ENCODE results near the gene SLC25A44. TPM values are rescaled to one million over a fixed set of nuclear protein-coding genes. Genes with fewer than 3 reads are reported as not detected.
"Not testable (repeated sequence)": the region's sequence is repeated elsewhere in the genome, so short reads cannot be mapped to it uniquely, and the experiment has no call there.

Gene SLC25A44
- total RNA-seq, 1 donor from 2014 or later = 15.3 TPM

GRCh38 chr1:156193208-156193487 is 756 bp upstream of the SLC25A44 start:
- no peak for ATAC-seq
- intact Hi-C loops (cut with micrococcal nuclease) = no loop called here
- no peak for DNase-seq

DNA sequence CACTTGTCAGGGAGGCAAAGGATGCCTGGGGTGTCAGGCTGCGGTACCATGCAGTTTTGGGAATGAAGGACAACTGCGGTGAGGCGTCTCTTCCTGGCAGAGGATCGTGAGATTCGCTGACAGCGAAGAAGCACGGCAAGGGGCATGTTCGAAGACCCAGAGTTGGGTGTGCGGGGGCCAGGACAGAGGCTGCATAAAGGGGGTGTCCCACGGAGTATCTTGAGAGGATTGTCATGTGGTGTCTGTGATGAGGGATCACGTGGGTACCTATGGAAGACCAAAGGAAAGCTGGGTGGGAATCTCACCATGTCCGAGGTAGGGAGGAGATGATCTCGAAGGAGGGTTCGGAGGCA is 372 bp downstream of the SLC25A44 start:
- peak; percentile 3 for ATAC-seq
- no peak for DNase-seq
- intact Hi-C loops (cut with micrococcal nuclease) = no loop called here

GRCh38 chr1:156195853-156196252 is 1.9 kb downstream of the SLC25A44 start:
- intact Hi-C loops (cut with micrococcal nuclease) = no loop called here
- ATAC-seq (no peak), DNase-seq (no peak)

GRCh38 chr1:156196445-156196844 is 2.5 kb downstream of the SLC25A44 start:
- ATAC-seq (no peak), DNase-seq (no peak)
- intact Hi-C loops (cut with micrococcal nuclease) = no loop called here

- no peak for DNase-seq
- intact Hi-C loops (cut with micrococcal nuclease) = no loop called here
- no peak for ATAC-seq
Measured at GRCh38 chr1:156198831-156199349, 5.0 kb downstream of the SLC25A44 start.

DNA sequence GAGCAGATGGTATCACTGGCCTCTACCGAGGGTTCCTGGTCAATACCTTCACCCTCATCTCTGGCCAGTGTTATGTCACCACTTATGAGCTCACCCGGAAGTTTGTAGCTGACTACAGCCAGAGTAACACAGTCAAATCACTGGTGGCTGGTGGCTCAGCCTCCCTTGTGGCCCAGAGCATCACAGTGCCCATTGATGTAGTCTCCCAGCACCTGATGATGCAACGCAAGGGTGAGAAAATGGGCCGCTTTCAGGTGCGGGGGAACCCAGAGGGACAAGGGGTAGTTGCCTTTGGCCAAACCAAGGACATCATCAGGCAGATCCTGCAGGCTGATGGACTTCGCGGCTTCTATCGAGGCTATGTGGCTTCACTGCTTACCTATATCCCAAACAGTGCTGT is 6.1 kb downstream of the SLC25A44 start:
- intact Hi-C loops (cut with micrococcal nuclease) = no loop called here
- no peak for ATAC-seq
- no peak for DNase-seq

- DNase-seq (no peak), ATAC-seq (peak; percentile 79)
- intact Hi-C loops (cut with micrococcal nuclease) = no loop called here
Measured at GRCh38 chr1:156203331-156203730, 9.4 kb downstream of the SLC25A44 start.

DNA sequence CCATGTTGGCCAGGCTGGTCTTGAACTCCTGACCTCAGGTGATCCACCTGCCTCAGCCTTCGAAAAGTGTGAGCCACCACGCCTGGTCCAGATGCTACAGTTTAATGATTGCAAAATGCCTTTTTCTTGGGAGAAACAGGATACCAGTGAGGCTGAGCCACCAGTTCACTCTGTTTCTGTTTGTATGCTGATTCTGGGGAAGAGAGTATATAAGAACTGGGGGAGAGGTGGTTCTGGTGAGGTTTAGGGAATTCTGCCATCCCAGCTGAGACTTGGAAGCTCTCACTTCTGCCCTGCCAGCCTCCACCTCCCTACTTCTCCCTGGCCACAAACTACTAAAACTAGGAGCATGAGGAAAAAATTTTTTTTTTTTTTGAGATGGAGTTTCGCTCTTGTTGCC is 10.8 kb downstream of the SLC25A44 start:
- DNase-seq (no peak), ATAC-seq (no peak)
- intact Hi-C loops (cut with micrococcal nuclease) = no loop called here

- intact Hi-C loops (cut with micrococcal nuclease) = no loop called here
- ATAC-seq (no peak), DNase-seq (peak; percentile 1)
Measured at GRCh38 chr1:156211243-156211642, 17.3 kb downstream of the SLC25A44 start.

DNA sequence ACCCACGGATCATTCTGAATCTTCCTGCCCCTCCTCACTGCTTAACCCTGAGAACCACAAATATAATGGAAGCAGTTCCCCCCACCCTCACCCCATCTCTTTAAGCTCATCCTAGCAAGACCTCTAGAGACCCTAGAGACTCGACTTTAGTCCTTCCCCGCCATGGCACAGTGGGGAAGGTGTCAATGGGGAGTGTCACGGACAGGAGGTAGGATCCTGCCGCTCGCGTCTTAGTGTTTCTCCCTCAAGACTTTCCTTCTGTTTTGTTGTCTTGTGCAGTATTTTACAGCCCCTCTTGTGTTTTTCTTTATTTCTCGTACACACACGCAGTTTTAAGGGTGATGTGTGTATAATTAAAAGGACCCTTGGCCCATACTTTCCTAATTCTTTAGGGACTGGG is 18.2 kb downstream of the SLC25A44 start:
- ATAC-seq (no peak), DNase-seq (peak; percentile 11)
- intact Hi-C loops (cut with micrococcal nuclease) = no loop called here

- intact Hi-C loops (cut with micrococcal nuclease) = no loop called here
- peak; percentile 98 for ATAC-seq
- DNase-seq = peak; percentile 98
Measured at GRCh38 chr1:156212833-156213643, 19.1 kb downstream of the SLC25A44 start, which contains the start of gene PMF1. PMF1 (plus strand) TSS chr1:156213007; CDS start chr1:156213016, 9 bp downstream.

GRCh38 chr1:156213644-156213966 is 19.7 kb downstream of the SLC25A44 start:
- intact Hi-C loops (cut with micrococcal nuclease) = no loop called here
- ATAC-seq = no peak
- no peak for DNase-seq

DNA sequence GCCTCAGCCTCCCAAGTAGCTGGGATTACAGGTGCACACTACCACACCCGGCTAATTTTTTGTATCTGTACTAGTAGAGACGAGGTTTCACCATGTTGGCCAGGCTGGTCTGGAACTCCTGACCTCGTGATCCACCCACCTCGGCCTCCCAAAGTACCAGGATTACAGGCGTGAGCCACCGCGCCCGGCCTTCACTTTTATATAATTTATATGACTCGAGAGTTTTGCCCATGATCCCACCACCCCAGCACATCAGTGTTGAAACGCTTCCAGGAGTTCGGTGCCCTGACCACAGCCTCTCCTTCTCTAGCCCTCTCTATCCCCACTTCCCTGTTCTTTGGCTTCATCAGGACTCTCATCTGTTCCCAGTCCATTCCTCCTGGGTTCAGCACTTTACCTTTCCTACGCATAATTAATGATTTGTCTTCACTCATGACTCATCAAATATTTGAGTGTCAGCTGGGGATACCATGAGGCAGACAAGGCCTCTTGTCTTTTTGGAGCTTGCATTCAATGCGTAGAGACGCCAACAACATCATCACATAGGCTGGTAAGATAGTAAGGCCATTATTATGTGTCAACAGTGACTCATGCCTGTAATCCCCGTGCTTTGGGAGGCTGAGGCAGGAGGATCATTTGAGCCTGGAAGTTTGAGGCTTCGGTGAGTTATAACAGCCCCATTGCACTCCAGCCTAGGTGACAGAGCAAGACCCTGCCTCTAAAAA is 20.3 kb downstream of the SLC25A44 start:
- ATAC-seq = no peak
- peak; percentile 17 for DNase-seq
- intact Hi-C loops (cut with micrococcal nuclease) = no loop called here

DNA sequence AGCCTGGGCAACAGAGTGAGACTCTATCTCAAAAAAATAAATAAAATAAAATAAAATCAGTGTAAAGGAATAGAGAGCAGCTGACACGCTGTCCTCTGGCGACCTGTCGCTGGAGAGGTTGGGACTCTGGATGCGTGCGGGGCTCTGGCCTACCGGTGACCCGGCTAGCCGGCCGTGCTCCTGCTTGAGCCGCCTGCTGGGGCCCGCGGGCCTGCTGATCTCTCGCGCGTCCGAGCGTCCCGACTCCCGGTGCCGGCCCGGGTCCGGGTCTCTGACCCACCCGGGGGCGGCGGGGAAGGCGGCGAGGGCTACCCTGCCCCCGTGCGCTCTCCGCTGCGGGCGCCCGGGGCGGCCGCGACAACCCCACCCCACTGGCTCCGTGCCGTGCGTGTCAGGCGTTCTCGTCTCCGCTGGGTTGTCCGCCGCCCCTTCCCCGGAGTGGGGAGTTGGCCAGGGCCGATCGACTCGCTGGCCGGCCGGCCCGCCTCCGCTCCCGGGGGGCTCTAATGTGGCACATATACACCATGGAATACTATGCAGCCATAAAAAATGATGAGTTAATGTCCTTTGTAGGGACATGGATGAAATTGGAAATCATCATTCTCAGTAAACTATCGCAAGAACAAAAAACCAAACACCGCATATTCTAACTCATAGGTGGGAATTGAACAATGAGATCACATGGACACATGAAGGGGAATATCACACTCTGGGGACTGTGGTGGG is 22.6 kb downstream of the SLC25A44 start:
- ATAC-seq; intact Hi-C loops (cut with micrococcal nuclease): not testable (repeated sequence)
- DNase-seq = peak; percentile 21

GRCh38 chr1:156217871-156218270 is 24.0 kb downstream of the SLC25A44 start:
- intact Hi-C loops (cut with micrococcal nuclease) = no loop called here
- DNase-seq = no peak
- no peak for ATAC-seq

- ATAC-seq (no peak), DNase-seq (peak; percentile 7)
- intact Hi-C loops (cut with micrococcal nuclease) = loop anchor here (10.0 kb wide), 1 partner anchor 75 kb away; no protein-coding TSS in a partner anchor
Measured at GRCh38 chr1:156220226-156220625, 26.3 kb downstream of the SLC25A44 start.

GRCh38 chr1:156221986-156222692 is 28.2 kb downstream of the SLC25A44 start:
- ATAC-seq = no peak
- DNase-seq = peak; percentile 17
- intact Hi-C loops (cut with micrococcal nuclease) = loop anchor here (10.0 kb wide), 1 partner anchor 77 kb away; no protein-coding TSS in a partner anchor

DNA sequence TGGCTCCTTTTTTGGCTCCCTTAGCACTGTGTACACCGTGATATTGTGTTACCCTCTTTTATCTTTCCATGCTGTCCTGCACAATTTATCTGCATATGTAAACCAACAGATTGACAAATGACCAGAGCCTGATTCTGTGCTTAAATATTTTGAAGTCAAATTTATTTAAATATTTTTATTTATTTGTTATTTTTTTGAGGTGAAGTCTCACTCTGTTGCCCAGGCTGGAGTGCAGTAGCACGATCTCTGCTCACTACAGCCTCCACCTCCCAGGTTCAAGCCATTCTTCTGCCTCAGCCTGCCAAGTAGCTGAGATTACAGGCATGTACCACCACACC is 31.7 kb downstream of the SLC25A44 start:
- DNase-seq = no peak
- intact Hi-C loops (cut with micrococcal nuclease) = loop anchor here (10.0 kb wide), 1 partner anchor 81 kb away; no protein-coding TSS in a partner anchor
- no peak for ATAC-seq

DNA sequence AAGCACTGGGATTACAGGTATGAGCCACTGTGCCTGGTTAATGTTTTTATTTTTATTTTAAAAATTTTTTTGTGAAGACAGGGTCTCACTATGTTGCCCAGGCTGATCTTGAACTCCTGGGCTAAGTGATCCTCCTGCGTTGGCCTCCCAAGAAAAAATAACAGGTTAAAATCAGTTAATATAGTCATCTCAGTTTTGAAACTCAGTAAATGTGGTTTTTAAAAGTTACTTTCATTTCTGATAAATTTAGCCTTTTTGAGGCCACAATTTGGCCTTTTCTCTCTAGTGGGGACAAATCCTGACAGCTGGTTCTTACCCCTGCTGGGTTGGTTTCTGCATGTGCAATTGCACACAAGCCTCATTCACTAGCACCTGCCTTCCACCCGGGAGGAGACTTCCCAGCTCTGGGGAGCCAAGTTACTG is 32.2 kb downstream of the SLC25A44 start:
- ATAC-seq (no peak), DNase-seq (no peak)
- intact Hi-C loops (cut with micrococcal nuclease) = loop anchor here (10.0 kb wide), 1 partner anchor 81 kb away; no protein-coding TSS in a partner anchor

Data from left ventricle myocardium superior (tissue), 1 donor.